GM19455 (cell line): ENCODE results near the gene ZBTB20.

ENCODE experiments used
- ATAC-seq: cut with Tn5 transposase; IDR thresholded peaks from one replicate; pipeline ENCODE4 v1.9.1; 2021; ENCODE audit not compliant: unreplicated experiment

Gene ZBTB20

DNA sequence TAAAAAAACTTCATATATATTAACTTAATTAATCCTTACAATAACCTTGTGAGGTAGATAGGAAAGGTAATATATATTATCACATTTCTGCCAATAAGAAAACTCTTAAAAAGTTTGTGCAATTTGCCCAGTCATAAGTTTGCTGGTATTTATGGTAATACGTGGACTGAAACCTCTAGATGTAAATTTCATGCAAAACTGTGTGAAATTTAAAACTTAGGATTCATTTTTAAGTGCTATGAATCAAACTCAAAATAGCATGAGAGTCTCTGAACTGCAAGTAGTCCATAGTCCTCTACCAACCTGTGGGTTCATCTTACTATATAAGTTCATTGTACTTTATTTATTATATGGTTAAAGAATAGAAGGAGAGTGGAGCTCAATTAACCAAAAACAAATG, 56.4 kb downstream of the ZBTB20 start:
- ATAC-seq: no peak

DNA sequence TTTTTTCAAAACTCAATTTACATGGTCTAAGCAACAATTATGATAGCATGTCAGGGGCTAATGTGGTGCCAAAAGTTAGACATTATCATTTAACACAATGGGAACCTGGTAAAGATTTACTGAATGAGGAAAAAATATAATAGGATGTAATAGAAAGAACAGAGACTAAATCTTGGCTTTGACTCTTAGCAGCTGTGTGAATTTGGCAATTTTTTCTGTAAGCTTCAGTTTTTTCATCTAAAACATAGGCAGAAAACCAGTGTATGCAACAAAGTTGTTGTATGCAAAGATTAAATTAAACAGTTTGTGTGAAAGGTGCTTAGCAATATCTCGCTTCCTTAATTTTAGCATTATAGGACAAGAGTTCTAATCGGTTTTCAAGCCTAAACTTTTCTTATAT, 57.6 kb downstream of the ZBTB20 start:
- ATAC-seq: no peak

DNA sequence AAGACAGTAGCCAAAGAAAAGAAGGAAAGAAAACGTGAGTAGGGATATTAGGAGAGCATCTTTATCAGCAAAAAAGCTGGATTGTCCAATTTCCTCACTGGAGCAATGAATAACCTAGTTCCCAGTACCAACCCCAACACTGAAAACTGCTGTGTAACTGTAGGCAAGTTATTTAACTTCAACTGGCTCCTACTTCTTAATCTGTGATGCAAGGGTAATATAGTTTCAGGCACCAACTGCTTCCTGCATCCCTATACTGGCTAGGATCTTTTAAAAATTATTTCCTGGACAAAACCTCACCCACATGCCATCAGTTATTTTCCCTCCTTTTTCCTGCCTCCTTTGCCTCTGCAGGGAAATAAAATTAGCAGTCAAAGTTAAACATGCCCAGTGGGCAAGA, 59.6 kb downstream of the ZBTB20 start:
- ATAC-seq: no peak

DNA sequence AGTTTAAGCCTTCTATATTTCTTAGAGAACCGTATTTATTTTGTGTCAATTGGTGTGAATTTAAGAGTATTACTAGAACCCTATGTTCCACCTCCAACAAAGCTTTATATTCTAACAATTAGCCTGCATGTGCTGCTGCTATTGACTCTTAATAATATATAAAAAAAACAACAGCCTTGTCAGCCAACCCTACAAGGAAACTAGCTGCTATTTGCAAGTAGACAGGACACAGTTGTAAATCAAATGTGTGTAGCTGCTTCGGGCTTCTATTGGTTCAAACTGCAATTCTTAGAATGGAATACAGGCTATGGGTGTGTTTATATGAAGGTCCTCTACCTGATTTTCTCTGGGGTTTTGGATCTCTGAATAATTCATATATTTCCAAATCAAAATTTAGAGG, 60.7 kb downstream of the ZBTB20 start:
- ATAC-seq: no peak

DNA sequence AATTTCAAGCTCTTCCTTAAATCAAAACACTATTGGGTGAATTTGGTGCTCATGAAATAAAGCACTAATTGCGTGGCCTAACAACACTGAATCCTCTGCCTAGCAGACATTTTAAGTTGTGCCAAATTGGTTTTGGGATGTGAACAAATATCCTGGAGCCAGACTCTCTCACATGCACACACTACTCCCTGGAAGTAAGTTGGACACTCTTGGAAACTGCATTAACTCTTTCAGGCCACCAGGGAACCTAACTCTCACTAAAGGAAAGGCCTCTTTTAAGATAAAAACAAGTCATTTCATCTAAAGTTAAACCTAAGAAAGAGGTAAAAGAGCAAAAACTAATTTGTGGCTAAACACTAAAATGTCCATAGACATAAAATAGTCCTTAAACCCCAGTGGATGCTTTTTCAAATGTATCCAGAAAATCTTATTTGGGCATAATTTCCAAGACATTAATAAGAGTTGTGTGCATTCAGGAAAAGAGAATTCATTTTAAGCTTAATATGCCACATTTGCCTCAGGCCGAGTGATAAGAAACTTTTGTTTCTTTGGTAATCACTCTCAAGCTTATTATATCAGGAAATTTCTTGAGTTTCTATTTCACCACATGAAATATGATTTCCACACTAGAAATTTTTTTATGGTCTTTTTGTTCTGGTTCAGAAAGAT, 61.8 kb downstream of the ZBTB20 start:
- no peak for ATAC-seq

DNA sequence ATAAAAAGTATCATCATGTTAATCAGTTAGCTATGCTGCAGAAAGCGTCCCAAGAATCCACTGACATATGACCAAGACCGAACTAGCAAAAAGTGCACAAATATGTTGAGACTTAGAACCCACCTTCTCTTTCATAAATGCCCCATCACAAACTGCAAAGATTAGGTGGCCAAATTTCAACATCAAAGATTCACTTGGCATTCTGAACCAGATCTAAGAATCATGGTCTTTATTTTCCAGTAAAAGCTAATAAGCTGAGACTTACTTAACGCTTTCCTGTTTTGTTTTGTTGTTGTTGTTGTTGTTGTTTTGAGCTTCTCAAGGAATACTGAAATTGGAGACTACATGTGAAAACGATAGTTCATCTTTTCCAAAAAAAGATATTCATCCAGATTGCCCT, 62.4 kb downstream of the ZBTB20 start:
- no peak for ATAC-seq

DNA sequence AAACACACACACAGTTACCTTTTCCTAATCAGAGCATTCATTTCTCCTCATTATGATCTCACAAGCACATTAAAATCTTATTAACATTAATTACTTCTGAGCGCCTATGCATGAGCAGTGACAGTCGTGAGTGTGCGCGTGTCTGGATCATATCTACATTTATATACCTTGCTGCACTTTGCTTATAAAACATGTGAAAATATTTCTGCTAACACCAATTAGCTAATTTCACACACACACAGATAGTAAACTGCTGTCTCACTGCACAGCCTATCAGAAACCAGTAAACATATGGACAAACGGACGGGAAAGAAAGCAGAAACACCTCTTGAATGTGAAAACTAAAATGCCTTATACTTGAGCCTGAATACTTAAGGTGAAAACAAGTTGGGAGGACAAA, 64.8 kb downstream of the ZBTB20 start:
- no peak for ATAC-seq

DNA sequence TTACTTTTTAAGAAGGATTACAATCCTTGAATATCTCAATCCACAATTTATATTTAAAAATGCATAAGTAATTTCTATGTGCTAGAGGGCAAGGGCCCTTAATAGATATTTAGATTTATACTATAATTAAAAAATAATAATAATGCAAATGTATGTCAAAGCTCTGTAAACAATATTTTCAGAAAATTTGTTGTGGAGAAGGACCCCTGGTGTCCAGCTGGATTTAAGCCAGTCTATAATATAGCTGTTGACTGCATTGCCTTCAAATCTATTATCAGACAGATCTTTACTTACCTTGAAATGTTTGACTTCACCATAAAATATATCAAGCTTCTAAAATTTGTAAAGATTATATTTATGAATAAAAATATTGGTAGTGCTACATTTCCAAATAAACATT, 65.6 kb downstream of the ZBTB20 start:
- ATAC-seq: no peak

DNA sequence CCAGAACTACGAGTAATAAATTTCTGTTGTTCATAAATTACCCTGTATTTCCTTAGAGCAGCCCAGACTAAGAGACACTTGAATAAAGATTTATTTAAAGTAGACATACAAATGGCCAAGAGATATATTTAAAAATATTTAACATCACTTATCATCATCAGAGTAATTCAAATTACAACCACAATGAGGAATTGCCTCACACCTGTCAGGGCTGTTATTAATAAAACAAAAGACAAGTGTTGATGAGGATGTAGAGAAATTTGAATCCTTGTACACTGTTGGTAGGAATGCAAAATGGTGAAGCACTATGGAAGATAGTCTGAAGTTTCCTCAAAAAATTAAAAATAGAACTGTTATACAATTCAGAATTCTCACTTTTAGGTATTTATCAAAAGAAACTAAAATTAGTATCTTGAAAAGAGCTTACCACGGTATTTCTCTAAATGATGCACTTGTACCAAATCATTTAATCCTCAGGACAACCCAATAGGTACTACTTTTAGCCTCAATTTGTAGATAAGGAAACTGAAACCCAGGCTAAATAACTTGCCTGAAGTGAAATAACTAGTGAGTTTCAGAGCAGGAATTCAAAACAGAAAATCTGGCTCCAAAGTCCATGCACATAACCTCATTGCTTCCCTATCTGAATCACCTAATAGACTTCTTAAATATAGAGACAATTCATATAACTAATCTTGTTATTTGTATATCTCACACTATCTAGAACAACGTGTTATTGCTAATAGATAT, 69.4 kb downstream of the ZBTB20 start:
- ATAC-seq: no peak

DNA sequence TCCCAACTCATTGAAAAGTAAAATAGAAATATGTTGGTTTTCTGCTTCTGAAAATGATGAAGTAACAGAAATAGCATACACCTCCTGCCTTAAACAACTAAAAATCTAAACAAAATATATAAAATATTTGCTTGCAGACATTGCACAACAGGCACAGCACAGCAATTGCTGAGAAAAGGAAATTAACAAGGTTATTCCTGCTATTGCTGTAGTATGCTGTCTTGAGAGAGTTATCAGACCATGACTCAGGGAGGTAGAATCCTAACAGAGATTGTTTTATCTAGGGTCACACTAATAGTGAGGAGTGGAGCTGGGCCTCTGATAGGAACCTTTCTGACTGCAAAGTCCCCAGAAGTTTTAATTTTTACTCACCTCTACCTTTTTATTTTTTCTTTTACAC, 72.6 kb downstream of the ZBTB20 start:
- no peak for ATAC-seq

DNA sequence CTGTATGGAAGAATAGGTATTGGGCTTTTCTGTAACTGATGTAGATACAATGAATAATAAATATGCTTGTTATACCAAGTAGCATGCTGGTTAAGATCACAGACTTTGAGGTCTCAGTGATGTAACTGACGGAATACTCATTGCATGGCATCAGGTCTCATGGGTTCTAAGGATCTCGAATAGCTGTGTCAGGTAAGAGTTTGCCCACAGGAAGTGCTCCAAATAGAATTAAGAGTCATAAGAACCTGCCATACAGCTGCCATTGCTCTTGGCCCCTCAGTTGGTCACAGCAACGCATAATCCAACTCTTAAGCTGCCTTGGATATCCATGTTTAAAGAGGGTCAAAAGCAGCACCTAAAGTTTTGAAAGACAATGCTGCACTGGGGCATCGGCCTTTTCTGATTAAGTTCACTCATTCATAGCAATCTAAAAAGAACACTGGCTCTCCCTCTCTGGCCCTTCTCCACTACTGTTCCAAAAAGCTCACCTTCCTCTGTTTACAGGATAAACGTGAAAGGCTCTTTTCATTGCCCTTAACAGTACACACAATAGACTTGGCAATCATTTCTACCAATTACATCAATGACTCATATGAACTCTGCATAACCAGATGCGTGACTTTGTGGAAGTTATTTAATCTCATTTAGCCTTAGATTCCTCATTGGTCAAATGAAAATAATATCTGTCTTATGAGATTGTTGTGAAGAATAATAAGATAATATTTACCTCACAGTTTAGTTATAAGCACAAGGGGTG, 74.6 kb downstream of the ZBTB20 start:
- ATAC-seq: no peak

DNA sequence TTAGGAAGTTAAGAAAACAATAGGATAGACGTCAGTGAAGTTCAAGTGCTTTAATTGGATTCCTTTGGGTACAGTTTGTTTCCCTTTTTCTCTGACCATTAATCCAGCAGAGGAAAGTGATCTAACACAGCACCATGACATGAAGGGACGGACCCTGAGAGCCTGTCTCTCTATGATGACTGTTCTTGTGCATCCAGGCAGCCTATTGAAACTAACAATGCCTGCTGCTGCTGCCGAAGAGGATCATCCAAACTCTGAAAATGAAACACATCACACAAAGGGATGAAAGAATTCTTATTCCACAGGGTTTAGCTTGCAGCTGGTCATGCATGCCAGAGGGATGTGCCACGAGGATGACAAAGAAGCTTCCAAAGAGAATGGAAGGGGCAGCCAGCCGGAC, 75.5 kb downstream of the ZBTB20 start:
- no peak for ATAC-seq

DNA sequence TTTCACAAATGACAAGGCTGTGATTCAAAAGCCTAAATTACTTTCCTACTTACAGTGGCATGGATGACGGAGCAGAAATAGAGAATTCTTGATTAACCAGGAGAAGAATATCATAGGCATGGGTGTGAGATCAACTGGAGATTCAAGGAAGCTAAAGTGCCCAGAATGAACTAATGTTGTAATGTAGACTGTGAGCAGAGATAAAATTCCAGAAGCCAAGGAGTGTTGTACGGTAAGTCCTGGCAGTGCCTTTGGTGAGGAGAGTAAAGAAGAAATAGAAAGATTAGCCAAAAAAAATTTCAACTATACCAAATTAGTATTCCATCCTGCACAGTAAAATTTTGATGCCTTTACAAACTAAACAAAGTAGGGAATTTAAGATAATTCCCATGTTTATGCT, 75.9 kb downstream of the ZBTB20 start:
- ATAC-seq: no peak

DNA sequence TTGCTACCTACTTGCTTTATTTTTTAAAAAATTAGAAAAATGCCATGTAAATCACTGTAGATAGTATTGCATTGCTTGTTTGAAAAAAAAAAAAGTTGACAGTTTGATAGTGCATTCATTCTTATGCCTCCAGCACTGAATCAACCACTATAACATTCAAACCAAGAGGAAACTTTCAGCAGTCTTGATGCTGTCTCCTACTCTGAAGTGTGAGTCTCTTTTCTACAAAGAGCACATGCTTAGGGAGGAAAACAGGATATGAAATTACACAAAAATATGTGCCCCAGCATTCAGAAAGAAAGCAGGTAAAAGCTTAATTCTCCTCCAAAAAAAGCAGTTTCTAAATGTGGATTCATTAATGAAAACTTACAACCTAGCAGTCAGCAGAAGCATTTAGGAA, 78.3 kb downstream of the ZBTB20 start:
- no peak for ATAC-seq

DNA sequence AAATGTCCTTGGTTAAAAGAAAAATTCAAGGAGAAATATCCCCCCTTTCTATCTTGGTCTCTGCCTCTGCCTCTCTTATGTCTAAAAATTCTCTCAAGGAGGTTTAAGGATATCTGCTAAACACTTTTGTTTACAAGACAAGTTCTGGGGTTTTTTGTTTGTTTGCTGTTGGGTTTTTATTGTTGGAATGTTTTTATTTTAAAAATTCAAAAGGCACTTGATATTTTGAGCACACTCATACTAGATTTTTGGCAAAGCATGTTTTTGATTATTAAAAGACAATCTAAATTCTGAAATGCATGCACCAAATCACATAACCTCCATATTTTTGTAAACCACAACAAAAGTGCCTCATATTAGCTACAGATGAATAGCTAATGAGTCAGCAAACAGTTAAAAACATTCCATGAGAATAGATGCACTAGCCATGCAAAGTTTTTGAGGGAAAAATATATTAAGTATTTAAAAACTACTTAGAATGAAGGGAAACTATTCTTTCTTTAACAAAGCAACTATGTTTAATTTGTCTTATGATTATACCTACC, 84.6 kb downstream of the ZBTB20 start:
- no peak for ATAC-seq

DNA sequence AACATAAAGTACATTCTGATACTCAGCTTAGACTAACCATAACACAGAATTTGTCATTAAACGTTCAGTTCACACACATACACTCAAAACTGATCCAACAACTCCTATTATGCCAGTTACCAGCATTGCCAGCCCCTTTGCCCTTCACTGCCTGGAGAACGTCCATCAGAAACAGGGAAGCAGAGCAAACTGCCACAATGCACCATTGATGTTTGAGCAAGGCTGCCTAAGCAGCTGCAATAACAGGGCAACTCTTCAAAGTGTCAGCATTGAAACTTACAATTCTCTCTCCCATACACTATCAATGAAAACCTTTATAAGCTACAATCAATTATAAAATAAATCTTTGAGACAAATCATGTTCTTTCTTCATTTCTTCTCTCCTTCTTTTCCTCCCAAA, 85.1 kb downstream of the ZBTB20 start:
- ATAC-seq: no peak

DNA sequence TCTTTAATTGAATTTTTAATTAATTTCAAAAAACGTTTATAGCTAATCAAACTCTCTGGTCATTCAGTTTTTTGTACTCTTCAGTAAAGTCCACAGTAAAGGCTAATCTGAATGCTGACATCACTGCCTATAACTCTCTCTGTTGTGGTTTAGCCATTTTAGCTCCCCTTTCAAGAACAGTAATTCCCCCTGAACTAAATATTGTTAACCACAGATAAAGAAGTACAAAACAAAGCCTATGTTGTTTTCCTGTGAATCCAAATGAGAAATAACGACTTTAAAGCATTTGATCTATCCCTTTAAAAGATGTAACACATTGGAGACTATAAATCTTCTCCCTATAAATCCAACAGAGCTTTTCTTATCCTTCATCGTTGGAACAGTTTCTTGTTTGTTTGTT, 94.2 kb downstream of the ZBTB20 start:
- ATAC-seq: no peak

DNA sequence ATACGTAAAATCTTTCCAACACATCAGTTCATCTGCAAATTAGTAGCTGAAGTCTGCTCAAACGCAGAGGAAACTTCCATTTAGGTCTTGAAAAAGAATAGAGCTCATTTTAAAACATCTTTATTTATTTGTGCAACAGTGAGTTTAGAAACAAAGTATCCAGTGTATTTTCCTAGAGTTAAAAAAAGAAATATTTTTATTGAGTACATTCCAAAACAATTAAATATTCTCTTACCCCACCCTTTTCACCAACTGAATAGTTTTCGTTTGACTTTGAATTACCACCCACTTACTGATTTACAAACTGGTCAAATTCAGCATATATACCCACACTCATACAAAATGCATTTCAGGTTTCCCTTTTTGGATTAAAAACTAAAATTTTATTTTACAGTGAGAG, 104.7 kb downstream of the ZBTB20 start:
- ATAC-seq: no peak

DNA sequence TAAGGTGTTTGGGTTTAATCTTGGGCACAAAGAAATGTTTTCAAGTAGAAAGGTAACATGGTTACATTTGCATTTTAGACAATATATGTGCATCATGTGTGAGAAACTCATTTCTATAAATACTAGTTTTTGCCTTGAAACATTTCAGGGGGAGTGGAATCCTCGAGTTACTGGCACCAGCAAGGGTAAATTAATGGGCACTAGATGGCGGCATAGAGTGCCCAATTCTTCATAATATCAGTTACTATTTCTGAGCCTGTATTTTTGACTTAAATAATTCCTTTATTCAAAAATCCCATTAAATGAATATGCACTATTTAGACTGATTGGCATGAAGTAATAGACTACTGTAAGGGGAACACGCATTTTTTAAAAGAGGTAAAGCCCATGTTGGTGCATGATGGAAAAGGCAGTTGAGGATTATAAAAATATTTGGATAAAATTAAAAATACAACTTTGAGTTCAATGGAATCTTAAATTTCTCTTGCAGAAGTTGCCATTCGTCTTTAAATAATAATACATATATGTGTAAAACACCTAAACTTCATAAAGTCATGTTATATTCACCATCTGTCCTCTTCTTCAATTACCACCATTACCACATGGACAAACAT, 106.3 kb downstream of the ZBTB20 start:
- peak; percentile 53 for ATAC-seq

DNA sequence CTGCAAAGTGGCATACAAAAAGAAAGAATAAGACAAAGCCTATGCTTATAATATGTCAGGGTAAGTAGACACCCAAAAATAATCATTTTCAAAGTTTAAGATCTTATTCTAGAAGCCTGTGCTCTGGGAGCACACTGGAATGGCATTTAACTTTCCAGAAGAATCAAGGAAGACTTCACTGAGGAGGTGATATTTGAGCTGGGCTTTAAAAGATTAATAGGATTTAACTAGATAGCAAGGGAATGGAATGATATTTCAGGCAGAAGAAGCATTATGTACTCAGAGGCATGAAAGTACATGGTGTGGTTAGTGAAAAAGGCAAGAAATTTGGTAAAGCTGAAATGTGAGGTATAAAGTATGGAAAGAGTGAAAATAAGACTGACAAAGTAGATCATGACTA, 106.8 kb downstream of the ZBTB20 start:
- no peak for ATAC-seq

DNA sequence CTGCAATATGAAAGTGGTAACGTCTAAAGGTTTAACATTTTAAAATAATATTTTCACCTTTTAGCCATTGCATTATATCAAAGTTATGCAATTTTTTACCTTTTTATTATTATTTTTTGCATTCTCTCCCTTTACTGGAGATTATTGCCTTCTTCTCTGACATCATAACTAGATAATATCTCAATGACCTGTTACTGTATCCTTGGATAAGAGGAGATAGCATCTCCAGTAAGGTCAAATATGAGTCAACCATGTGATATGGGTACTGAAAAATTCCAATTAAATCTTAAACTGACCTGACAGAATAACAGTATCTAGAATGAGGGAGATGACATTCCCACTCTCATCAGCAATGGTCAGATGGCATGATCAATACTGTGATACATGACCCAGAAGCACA, 108.3 kb downstream of the ZBTB20 start:
- no peak for ATAC-seq
